Brain pericyte (primary cell): ENCODE measurements around the gene TTC21A.

ENCODE experiments used
- DNase-seq: peaks from one replicate; pipeline ENCODE4 v3.0.0-alpha.2; 2012; ENCODE audit warnings: low read depth, low spot score

Gene TTC21A

DNA sequence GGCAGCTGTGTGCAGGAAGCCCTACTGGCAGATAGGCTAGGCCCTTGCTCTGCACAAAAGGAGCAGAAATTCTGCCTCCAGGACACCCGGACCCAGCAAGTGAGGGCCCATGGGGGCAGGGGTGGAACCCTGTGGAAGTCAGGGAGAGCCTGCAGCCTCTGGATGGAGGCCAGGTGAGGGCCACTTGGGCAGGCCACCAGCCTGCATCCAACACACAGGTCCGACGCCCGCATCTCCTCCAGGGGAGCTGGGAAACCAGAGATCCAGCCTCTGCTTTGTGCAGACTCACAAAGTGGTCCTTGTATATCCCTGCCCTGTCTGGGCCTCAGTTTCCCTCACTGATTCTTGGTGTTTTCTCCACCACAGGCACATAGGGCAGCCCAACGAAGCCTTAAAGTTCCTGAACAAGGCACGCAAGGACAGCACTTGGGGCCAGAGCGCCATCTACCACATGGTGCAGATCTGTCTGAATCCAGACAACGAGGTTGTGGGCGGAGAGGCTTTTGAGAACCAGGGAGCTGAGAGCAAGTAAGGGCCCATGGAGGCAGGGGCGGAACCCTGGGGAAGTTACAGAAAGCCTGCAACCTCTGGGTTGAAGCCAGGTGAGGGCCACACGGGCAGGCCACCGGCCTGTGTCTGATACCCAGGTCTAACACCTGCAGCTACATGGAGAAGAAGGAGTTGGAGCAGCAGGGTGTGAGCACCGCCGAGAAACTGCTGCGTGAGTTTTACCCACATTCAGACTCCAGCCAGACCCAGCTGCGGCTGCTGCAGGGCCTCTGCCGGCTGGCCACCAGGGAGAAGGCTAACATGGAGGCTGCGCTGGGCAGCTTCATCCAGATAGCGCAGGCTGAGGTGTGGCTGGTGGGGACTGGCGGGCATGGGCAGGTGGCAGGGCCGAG, 29.3 kb downstream of the TTC21A start:
- no peak for DNase-seq

DNA sequence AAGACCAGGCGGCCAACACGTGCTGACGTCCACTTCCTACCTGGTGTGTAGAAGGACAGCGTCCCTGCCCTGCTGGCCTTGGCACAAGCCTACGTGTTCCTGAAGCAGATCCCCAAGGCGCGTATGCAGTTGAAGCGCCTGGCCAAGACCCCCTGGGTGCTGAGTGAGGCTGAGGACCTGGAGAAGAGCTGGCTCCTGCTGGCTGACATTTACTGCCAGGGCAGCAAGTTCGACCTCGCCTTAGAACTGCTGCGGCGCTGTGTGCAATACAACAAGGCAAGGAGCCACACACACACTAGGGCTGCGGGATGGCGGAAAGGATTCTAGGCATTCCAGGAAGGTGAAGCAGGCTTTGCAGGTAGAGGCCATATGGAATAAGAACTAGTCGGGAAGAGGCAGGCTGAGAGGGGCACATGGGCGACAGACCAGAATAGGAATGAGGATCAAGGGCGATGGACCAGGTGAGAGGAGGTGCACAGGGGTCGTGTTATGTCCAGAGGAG, 30.0 kb downstream of the TTC21A start:
- no peak for DNase-seq

DNA sequence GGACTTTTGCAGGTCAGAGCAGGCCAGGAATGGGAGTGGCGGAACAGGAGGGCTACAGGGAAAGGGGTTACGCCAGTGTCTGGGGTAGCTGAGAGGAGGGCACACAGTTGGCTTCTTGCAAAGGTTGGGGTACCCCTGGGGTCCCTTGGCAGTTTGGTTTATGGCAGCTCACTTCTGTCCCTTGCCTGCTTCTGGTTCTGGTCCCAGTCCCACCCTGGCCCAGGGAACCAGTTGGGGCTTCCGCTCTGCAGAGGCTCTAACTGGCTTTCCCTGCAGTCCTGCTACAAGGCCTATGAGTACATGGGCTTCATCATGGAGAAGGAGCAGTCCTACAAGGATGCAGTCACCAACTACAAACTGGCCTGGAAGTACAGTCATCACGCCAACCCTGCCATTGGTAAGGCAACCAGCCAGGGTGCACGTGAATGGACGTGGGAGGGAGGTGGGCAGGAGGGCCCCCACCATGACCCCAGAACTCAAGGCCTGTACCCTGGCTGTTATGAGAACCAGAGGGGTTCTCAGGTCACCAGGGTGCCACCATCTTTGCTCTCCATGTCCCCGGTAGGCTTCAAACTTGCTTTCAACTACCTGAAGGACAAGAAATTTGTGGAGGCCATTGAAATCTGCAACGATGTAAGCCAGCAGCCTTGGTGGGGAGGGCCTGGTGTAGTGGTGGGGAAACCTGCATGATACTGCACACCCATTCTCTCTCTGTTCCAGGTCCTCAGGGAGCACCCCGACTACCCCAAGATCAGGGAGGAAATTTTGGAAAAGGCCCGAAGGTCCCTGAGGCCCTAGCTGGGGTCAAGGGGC, 30.7 kb downstream of the TTC21A start:
- no peak for DNase-seq

DNA sequence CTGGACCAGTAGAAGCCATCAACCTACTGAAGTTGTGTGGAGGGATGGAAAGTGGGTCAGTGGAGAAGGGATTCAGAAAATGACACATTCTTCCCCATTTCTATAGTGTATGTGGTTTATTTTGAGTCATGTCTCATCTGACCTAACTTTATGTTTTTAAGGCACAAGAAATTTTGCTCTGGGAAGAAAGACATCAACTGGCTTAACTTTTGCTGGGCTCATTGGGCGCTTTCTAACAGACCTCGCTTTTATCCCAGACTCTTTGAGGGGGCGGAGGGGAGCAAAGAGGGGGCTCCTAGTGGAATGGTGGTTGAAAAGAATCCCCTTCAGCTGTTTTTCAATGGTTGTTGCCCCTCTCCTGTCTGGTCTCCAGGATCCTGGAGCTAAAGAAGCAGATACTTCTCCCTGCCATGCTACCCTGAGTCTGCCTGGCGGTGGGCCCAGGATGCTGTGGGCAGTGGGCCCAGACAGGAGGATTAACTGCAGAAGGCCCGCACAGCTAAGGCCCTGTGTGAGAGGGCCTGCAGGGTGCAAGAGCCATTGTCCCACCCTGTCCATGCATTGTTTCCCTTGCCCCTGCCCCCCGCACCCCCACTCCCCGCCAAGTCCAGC, 31.4 kb downstream of the TTC21A start:
- no peak for DNase-seq

DNA sequence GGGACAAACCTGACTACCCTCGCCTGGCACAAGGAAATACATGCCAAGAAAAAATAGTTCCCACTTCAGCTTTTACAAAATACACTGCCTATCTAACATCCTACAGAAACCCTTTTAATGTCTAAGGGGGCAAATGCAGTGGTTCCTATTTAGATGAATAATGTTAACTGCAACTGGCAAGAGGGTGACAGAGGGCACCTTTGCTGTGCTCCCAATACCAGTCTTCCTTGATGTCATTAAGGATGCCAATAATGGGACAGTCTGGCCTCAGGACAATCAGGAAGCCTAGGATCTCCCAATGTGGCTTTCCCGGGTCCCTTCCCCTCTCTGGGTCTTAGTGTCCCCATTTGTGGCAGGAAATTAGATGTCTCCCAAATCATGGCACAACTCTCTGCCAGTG, 32.0 kb downstream of the TTC21A start:
- DNase-seq: no peak

DNA sequence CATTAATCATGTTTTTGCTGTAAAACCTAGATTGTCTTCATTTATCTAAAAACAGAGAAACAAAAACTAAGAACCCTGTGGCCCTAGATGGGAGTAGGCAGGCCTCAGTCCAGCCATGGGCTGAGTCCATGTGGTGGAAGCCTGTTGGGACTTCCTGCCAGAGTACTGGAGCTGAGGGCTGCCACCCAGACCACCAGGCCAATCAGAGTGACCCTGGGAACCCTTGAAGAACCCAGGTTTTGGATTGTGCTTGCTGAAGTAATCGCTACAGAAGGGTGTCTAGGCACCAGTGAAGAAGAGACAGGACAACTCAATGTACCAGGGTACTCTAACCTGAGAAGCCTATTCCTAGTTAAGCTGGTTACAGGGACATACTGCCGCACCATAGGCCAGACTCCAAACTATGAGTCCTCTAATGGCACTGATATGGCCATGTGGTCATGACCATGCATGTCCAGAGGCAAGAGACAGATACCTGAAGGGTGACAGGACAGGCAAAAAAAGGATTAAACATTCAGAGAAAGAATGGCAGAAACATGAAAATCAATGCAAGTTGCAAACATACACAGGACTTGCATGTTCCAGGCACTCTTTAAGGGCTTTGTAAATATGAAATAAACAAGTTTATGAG, 33.0 kb downstream of the TTC21A start:
- no peak for DNase-seq

DNA sequence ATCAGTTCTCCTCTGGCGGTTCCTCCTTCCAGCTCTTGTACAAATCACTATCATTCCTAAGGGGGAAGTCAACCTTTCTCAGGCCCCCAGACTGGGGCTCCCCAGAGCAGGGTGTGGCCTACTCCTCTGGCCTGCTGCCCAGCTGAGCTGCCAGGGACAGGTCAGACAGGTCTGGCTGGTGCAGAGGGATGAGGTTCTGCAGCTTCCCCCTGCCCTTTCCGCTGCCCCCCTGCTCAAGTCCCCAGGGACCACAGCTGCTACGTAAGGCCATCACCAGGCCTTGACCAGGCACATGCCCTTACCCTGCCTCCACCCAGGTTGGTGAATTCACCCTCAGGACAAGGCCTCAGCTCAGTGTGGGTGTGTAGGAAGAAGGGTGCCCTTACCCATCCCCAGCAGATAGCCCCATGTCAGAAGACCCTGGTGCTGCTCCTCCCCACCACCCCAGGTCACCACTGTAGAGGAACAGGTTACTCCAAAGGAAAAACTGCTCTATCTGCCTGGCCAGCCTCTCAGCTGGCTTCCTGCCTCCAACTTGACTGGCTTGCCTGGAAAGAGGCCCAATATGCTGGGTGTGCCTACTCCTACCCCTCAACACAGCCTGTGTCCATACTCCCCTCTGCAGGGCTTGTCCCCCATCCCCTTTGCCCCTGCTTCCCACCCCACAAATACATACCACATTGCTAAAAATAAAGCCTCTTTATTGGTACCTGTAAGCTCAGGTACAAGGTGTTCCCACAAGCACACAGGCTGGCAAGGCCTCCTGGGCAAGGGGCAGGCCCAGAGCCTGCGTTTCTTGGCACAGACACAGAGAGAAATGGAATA, 33.9 kb downstream of the TTC21A start:
- no peak for DNase-seq

DNA sequence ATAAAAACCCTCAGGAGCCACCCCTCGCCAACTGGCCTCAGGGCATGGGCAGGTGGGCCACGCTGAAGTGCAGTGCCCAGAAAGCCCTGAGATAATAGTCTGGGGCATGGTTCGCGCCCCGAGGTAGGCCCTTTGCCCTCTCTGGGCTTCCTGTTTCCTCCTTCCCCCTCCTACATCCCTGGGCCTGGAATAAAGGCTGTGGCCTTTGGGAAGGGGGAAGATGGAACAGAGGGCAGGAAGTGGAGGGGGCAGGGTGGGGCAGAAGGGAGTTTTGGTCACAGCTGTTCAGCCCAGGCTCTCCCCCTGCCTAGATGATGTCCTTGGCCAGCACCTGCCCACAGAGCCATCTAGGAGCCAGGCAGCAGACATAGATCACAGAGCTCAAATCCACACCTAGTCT, 34.6 kb downstream of the TTC21A start:
- DNase-seq: no peak

DNA sequence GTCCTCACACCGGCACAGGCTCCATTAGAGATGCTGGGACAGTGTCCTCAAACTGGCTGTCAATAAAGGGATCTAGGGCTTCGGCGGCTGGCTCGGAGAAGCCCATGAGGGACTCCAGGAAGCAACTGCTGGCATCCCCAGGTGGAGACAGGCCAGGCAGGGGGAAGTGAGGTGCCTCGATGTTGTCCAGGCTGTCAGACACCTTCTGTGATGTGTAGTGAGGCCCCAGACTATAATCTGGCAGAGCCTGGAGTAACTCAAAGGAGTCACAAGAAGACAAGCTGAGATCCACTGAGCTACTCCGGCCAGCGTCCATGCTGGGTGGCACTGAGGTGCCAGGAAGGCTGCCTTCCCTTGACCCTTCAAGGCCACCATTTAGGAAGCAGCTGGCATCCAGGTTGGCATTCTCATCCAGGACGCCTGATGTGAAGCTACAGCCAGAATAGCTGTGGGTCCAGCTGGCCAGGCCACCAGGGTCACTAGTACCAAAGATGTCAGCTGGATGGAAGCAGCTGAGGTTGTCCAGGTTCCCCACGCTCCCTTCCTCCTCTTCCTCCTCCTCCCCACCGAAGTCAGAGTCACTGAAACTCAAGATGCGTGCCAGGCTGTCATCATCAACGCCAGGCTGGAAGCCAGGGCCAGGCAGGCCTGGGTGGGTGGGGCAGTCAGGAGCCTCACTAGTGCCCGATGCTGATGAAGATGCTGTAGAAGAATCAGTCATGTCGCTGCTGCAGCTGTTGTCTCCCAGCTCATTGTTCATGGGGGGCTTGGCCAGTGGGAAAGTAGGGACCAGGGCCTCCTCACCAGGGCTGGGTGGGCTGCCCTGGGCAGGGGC, 35.8 kb downstream of the TTC21A start:
- no peak for DNase-seq

DNA sequence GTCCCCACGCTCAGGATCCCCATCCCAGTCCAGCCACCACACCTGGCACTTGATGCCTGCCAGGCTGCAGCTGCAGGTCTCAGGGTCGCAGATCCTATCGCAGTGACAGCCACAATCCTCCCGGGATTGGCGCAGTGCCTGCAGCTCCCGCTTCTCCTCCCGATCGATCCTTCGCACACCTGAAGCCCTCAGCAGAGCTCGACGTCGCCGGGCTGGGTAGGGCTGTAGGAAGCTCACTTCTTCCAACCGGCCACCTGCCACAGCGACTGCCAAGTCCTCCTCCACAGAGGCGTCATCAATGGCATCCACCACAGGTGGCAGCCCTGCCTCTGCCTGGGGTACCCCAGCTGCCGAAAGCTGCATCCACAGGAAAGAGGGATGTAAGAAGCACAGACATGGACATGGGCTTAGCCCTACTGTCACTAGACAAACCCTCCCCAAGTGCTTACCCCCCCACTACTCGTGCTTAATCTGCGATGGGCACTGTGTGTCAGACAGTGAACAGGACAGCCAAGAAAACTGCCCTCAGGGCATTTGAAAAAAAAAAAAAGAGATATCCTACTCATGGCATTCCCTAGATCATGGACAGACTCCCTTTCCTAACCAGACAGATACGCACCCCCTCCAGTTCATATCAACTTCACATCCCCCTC, 36.7 kb downstream of the TTC21A start:
- no peak for DNase-seq

DNA sequence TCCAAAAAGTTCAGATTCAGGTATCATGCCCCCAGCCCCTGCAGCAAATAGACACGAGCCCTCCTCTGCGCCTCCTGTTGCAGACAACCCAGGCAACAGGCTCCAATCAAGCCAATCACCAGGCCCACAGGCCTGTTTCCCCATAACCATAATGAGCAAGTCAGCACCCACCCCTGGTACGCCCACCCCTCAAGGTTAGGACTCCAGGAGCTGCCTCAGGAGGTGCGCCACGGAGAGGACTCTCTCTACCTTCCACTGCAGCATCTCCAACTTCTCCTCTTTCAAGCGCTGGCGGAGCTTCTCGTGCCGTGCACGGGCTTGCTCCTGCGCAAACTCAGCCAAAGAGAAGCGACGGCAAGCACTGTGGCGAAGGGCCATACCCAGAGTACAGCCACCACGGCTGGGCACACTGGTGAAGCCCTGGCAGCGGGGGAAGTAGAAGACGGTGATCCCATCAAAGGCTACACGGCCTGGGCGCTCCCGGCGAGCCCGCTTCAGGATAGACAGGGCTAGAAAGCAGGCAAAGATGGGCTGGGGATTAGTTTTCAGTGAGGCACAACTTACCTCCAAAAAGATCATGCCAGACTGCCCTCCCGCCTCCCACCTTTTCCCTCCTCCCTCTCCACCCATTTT, 37.4 kb downstream of the TTC21A start:
- DNase-seq: no peak

DNA sequence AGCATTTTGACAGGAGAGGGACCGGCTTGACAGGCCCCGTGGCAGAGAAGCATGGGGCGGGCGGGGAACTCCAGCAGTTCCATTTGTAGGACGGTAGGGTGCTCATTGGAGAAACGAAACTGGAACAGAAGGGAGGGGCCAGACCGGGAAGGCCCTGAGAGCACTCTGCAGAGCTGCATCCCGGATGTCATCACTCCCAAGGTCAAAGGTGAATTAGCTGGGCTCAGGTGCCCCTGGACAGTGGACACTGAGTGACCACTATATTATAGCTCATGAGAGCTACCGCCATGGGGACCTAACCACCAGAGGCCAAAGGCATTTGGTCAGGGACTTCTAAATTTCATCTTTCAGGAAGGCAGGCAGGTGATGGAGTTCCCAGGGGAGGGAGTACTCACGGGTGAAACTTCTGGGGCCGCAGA, 38.6 kb downstream of the TTC21A start:
- no peak for DNase-seq

DNA sequence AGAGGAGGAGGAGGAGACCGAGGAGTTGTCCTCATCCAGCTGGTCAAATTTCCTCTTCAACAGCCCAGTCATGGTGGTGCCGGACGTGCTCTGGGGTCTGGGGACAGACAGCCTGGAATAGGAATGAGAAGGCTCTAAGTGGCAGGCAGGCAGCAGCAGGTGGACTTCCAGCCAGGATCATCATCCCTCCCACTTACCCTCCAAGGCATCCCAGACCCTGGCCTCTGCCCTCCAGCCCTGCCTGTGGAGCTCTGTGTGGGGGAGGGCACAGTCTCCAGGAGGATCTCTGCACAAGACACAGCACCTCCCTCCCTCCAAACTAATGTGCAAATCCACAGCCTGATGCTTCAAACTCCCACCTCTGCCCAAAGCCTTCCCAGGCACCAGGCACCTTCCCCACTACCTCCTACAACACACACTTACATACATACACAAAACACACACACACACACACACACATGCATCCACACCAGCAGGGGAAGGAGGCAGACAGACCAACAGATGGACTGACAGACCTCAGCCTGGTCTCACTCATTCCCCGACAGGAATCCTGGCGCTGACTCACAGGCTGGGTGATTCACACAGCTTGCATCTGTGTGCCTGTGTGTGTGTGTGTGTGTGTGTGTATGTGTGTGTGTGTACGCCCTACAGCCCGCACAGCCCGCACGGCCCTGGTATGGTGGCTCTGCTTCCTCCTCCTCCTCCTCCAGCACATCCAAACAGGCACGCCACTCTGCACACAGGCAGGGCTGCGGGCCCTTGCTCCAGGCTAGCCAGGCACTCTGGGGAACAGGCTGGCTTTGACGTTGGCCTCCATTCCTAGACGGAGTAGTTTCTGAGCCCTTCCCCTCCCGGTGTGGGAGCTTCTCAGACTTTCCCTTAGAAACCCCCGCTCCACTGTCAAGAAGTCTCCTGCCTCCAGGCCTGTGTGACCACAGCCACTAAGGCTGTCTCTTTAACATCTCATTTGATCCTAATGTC, 39.4 kb downstream of the TTC21A start:
- peak; percentile 81 for DNase-seq

DNA sequence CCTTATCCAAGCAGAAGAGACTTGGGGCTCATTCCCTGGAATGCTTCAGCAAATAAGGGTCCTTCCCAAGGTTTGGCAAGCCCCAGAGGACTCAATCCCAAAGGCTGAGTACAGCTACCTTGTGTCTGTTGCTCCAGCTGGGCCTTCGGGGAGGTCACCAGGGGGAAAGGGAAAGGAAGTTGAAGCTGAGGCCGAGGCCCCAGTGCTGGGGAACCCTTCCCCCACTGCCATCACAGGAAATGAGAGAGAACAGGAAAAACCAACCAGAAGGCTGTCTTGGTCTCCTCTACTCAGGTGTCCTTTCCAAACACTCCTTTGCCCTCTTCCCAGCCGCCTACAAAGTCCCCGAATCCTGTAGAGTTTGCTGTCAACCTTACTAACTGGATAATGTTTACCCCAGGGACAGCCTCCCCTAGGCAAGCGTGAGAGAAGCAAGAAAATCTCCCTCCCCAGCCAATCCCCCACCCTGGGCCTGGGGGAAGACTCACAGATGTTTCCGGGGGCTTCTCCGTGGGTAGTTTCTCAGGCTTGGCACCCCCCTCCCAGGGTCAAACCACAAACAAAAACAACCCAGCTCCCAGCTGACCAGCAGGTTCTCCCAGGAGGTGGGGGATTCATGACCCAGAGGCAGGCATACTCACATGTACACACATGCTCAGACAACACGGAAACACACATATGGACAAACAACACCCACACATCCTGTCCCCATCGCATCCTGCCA, 40.4 kb downstream of the TTC21A start:
- peak; percentile 67 for DNase-seq

DNA sequence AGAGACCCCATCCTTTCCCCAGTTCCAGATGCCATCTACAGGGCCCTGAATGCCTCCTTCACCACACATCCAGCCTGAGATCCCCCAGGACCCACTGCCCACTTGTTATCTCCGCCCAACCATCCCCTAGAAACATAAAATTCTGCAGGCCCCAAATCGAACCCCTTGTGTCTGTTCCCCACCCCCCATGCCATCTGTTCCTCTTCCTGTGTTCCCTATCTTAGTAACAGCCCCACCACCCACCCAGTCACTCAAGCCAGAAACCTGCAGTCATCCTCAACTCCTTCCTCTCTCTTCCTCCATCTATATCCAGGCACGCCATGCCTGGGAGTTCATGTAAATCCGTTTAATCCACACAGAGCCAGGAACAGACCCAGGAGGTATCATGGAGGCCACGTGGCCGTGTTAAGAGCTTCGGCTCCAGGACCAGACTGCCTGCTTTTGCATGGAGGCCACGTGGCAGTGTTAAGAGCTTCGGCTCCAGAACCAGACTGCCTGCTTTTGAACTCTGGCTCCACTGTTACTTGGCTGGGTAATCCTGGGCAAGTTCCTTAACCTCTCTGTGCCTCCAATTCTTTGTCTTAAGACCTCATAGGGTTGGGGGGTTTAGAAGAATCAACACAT, 41.1 kb downstream of the TTC21A start:
- no peak for DNase-seq

DNA sequence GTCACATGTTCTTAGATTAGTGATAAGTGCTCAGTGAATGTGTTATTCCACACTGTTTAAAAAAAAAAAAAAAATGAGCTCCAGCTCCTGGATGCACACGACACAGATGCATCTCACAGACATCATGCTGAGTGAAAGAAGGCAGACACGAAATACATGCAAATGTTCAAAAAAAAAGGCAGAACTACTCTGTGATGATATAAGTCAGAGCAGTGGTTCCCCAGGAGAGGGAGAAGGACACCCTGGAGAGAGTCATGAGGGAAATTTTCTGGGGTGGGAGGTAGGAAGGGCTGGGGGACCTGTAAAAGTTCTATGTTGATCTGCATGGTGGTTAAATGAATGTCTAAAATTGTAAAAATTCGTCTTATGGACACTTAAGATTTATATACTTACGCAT, 41.6 kb downstream of the TTC21A start:
- no peak for DNase-seq
